Adrenal gland (tissue), 12 donors: ENCODE data around the gene TMEM214. TPM values are rescaled to one million over a fixed set of nuclear protein-coding genes. Genes with fewer than 3 reads are reported as not detected.

Experiments
- DNase-seq, 7 donors: peaks; one replicate each; pipeline ENCODE4 v3.0.0-alpha.2; 2019 to 2020
- H3K27ac ChIP-seq, 5 donors: fragments of 200-600 bp; sonication (generic) in 4 of 5; 1 replicate in 3 of 5; 2 replicates in 2 of 5; pipeline versions ENCODE4 v1.5.1 to v1.8.0; 2016 to 2020; ENCODE audit warnings: mild to moderate bottlenecking in 1 of 5
- H3K27me3 ChIP-seq: fragments of 200-600 bp; 2 replicates; pipeline ENCODE4 v1.8.0; 2021
- H3K36me3 ChIP-seq, 2 donors: fragments of 200-600 bp; replicated peaks in 1 of 2; 1 replicate in 1 of 2; 2 replicates in 1 of 2; pipeline versions ENCODE4 v1.5.1 to v1.8.0; 2018 to 2022
- H3K4me1 ChIP-seq, 2 donors: fragments of 200-600 bp; replicated peaks in 1 of 2; 1 replicate in 1 of 2; 2 replicates in 1 of 2; pipeline versions ENCODE4 v1.5.1 to v1.8.0; 2018 to 2021
- H3K4me3 ChIP-seq, 4 donors: fragments of 200-600 bp; sonication (generic) in 3 of 4; one replicate each; pipeline ENCODE4 v1.5.1; 2016 to 2018
- H3K9me3 ChIP-seq, 3 donors: fragments of 200-600 bp; sonication (generic) in 1 of 3; replicated peaks in 1 of 3; 1 replicate in 2 of 3; 2 replicates in 1 of 3; pipeline versions ENCODE4 v1.5.1 to v1.8.0; 2016 to 2021
- CTCF ChIP-seq, 6 experiments: fragments of 450-650 bp in 4 of 6; fragments of 200-600 bp in 2 of 6; sonication (generic) in 1 of 6; IDR thresholded peaks; 1 replicate in 5 of 6; 2 replicates in 1 of 6; pipeline versions ENCODE4 v1.5.1 to v1.8.0; 2016 to 2021; ENCODE audit warnings: antibody characterized with exemption in 6 of 6, mild to moderate bottlenecking in 2 of 6, moderate library complexity in 1 of 6
- POLR2A ChIP-seq, 2 donors: fragments of 450-650 bp; IDR thresholded peaks; one replicate each; pipeline ENCODE4 v1.6.1; 2017; ENCODE audit warnings: antibody characterized with exemption in 2 of 2, mild to moderate bottlenecking in 2 of 2, moderate library complexity in 1 of 2
- WGBS, 4 donors: extraction: QIAGEN DNeasy Blood & Tissue Kit in 2 of 4; methylation state at CpG; one replicate each; pipeline versions ENCODE4 v1.1.5 to v1.1.7; 2013 to 2017; 5-methylcytosine and 5-hydroxymethylcytosine counted together
- intact Hi-C, 2 donors: fragments of 100-400 bp; cut with DNase I; formaldehyde crosslinking; loops; one replicate each; pipeline versions ENCODE4 v1.14.1 to v1.15.0; 2022 to 2023
- polyA plus RNA-seq, 3 donors: library from polyadenylated mRNA; stranded (reverse); fragments of 200-250 nt in 2 of 3; fragments of 350-450 nt in 1 of 3; fragmentation: Illumina TruSeq in 1 of 3; extraction: RNeasy Lipid Tissue Mini Kit (QIAGEN cat#74804) in 1 of 3; gene quantifications; one replicate each; pipeline ENCODE4 v1.2.3, GENCODE V29; 2013 to 2014
- total RNA-seq, 9 donors: library from RNA; depleted of rRNA in 4 of 9; stranded (reverse); fragments of >200 nt in 4 of 9; fragments of 120-200 nt in 1 of 9; fragmentation: NEBNext Ultra II Directional in 1 of 9; extraction: Animal tissue kit (Norgen Biotek cat#: 25700) in 1 of 9; gene quantifications; one replicate each; pipeline versions ENCODE4 v1.1.0 to v1.2.4, GENCODE V29; 2013 to 2023
- donor health status: healthy with polysubstance abuse.
- donor health status: Bipolar disorder and iron deficiency.
- donor health status: DM: yes; HTN: yes; CAD: no.
- donor health status: DM: no; HTN: no; CAD: no.
- donor health status: DM: no; HTN: no; CAD: no.
- donor health status: DM: yes; HTN: yes; CAD: no.

TMEM214 gene
- total and polyA plus RNA-seq, 12 donors, result 25.2 to 124 (median 60.1) TPM

GRCh38 chr2:26993768-26994167 lies 39.0 kb upstream of the TMEM214 start:
- Histone ChIP-seq H3K36me3 (no peaks in the 10 kb centered on the region), H3K9me3 (no peaks in the 10 kb centered on the region), H3K4me1 (no peaks in the 10 kb centered on the region), H3K27me3 (no peaks in the 10 kb centered on the region), H3K4me3 (no peak overlapping the region), H3K27ac (no peak overlapping the region)
- TF ChIP-seq POLR2A (IDR thresholded peaks at IDR 0.05) (no peak), CTCF (IDR thresholded peaks at IDR 0.05) (no peak)
- 90 to 100% (median 93%) methylated on average over 1 of the region's 1 CpG for WGBS, 4 donors
- no peak for DNase-seq
- intact Hi-C loops, result no loop called here

GRCh38 chr2:26994983-26995382 lies 37.8 kb upstream of the TMEM214 start:
- no peaks in the 10 kb centered on the region for H3K9me3 ChIP-seq
- no peak overlapping the region for H3K4me3 ChIP-seq
- H3K36me3 ChIP-seq, result no peaks in the 10 kb centered on the region
- TF ChIP-seq POLR2A (IDR thresholded peaks at IDR 0.05) (no peak), CTCF (IDR thresholded peaks at IDR 0.05) (no peak)
- H3K4me1 ChIP-seq, result no peaks in the 10 kb centered on the region
- DNase-seq, result no peak
- 67 to 91% (median 85%) methylated on average over 1 of the region's 1 CpG for WGBS, 4 donors
- intact Hi-C loops, result no loop called here
- no peak overlapping the region for H3K27ac ChIP-seq
- H3K27me3 ChIP-seq, result no peaks in the 10 kb centered on the region

GRCh38 chr2:26997394-26997793 lies 35.4 kb upstream of the TMEM214 start:
- intact Hi-C loops, result no loop called here
- H3K27me3 ChIP-seq, result no peaks in the 10 kb centered on the region
- H3K36me3 ChIP-seq, result no peaks in the 10 kb centered on the region
- 85 to 97% (median 92%) methylated on average over 10 of the region's 10 CpGs for WGBS, 4 donors
- no peak for DNase-seq
- no peak overlapping the region for H3K27ac ChIP-seq
- no peak overlapping the region for H3K4me3 ChIP-seq
- TF ChIP-seq CTCF (IDR thresholded peaks at IDR 0.05) (no peak), POLR2A (IDR thresholded peaks at IDR 0.05) (no peak)
- no peaks in the 10 kb centered on the region for H3K4me1 ChIP-seq
- H3K9me3 ChIP-seq, result no peaks in the 10 kb centered on the region

GRCh38 chr2:26998323-26998722 lies 34.4 kb upstream of the TMEM214 start:
- Histone ChIP-seq H3K4me1 (no peaks in the 10 kb centered on the region), H3K27me3 (no peaks in the 10 kb centered on the region), H3K4me3 (no peak overlapping the region), H3K36me3 (no peaks in the 10 kb centered on the region), H3K27ac (no peak overlapping the region), H3K9me3 (no peaks in the 10 kb centered on the region)
- TF ChIP-seq CTCF (IDR thresholded peaks at IDR 0.05), result no peak
- no peak for TF ChIP-seq POLR2A (IDR thresholded peaks at IDR 0.05)
- 82 to 100% (median 94%) methylated on average over 1 of the region's 1 CpG for WGBS, 4 donors
- intact Hi-C loops, result no loop called here
- no peak for DNase-seq
